GM12878 (cell line): ENCODE measurements around the gene MBD3L2. TPM values are rescaled to one million over a fixed set of nuclear protein-coding genes. Genes with fewer than 3 reads are reported as not detected.
A peak's percentile ranks its signal among the peaks of the same experiment; 100 is the strongest.

Source experiments
- ATAC-seq: fragments of 200-7000 bp; cut with Tn5 transposase; 3 replicates; pipeline ENCODE4 v1.9.1; 2020; ENCODE audit warnings: mild to moderate bottlenecking, moderate library complexity
- BruUV-seq: library from RNA; stranded (reverse); fragments of 400-500 nt; replicated peaks from 2 replicates; lab custom pipeline; 2021; lab: Mats Ljungman, UMichigan
- CTCF ChIA-PET: fragments of 300-600 bp; sonication (Branson Sonifier 250); formaldehyde crosslinking; extraction: SDS; loops from one replicate; lab custom pipeline; 2021; ENCODE audit warnings: inconsistent platforms; lab: Yijun Ruan, JAX
- POLR2A ChIA-PET: fragments of 350-600 bp; formaldehyde crosslinking; extraction: SDS; loops from one replicate; lab custom pipeline; 2021; ENCODE audit warnings: inconsistent platforms; lab: Charles Lee
- RAD21 ChIA-PET: fragments of 300-600 bp; sonication (Branson Sonifier 250); formaldehyde crosslinking; loops from one replicate; lab custom pipeline; 2023; ENCODE audit warnings: antibody characterized with exemption; ENCODE audit not compliant: unreplicated experiment; lab: Charles Lee
- SMC1A ChIA-PET: fragments of 300-600 bp; sonication (Branson Sonifier 250); formaldehyde crosslinking; loops from one replicate; lab custom pipeline; 2023; ENCODE audit not compliant: unreplicated experiment, uncharacterized antibody; lab: Charles Lee
- DNase-seq: peaks from one replicate; pipeline ENCODE4 v3.0.0-alpha.2; 2011; ENCODE audit warnings: low read depth, low spot score
- FAIRE-seq: peaks from 3 replicates; lab custom pipeline; 2011; peaks lifted over from hg19 to GRCh38; lab: Jason Lieb, UNC
- H2AFZ ChIP-seq: 2 replicates; pipeline ENCODE4 v1.6.0; 2011; ENCODE audit warnings: low read depth, low read length, control low read depth; ENCODE audit not compliant: control insufficient read depth
- H3K27ac ChIP-seq: 2 replicates; pipeline ENCODE4 v1.5.1; 2011; ENCODE audit warnings: control low read depth; ENCODE audit not compliant: control insufficient read depth, insufficient read depth
- H3K27me3 ChIP-seq, 2 experiments: replicated peaks in 1 of 2; 2 replicates each; pipeline versions ENCODE4 v1.6.0 to v1.6.1; 2011; ENCODE audit warnings: low read length in 1 of 2; ENCODE audit not compliant: control insufficient read depth in 2 of 2, insufficient read depth in 2 of 2
- H3K36me3 ChIP-seq, 2 experiments: 2 replicates each; pipeline ENCODE4 v1.5.1; 2011; ENCODE audit warnings: low read length in 1 of 2; ENCODE audit not compliant: control insufficient read depth in 2 of 2, insufficient read depth in 2 of 2
- H3K4me1 ChIP-seq: 2 replicates; pipeline ENCODE4 v1.6.1; 2011; ENCODE audit warnings: mild to moderate bottlenecking, low read length, moderate library complexity, mixed read lengths; ENCODE audit not compliant: control insufficient read depth, insufficient read depth
- H3K4me2 ChIP-seq: 2 replicates; pipeline ENCODE4 v1.6.0; 2011; ENCODE audit warnings: control low read depth; ENCODE audit not compliant: control insufficient read depth, insufficient read depth
- H3K4me3 ChIP-seq: fragments of 200-600 bp; sonication (generic); 2 replicates; pipeline ENCODE4 v1.5.1; 2016
- H3K79me2 ChIP-seq: 2 replicates; pipeline ENCODE4 v1.6.0; 2011; ENCODE audit warnings: low read length; ENCODE audit not compliant: control insufficient read depth, insufficient read depth
- H3K9ac ChIP-seq: 2 replicates; pipeline ENCODE4 v1.8.0; 2011; ENCODE audit warnings: low read length, control low read depth, mixed read lengths; ENCODE audit not compliant: control insufficient read depth, insufficient read depth
- H3K9me3 ChIP-seq: replicated peaks from 3 replicates; pipeline ENCODE4 v1.5.1; 2011; ENCODE audit warnings: mild to moderate bottlenecking, low read length; ENCODE audit not compliant: control insufficient read depth, insufficient read depth
- H4K20me1 ChIP-seq: 2 replicates; pipeline ENCODE4 v1.6.0; 2011; ENCODE audit not compliant: control insufficient read depth, insufficient read depth
- CHD1 ChIP-seq: IDR thresholded peaks from 2 replicates; pipeline ENCODE4 v1.6.1; 2012; ENCODE audit warnings: low read depth, low read length, improper control_type of control experiment
- E4F1 ChIP-seq: fragments of 450-650 bp; IDR thresholded peaks from 2 replicates; pipeline ENCODE4 v1.6.1; 2018; ENCODE audit warnings: borderline replicate concordance, mild to moderate bottlenecking; ENCODE audit not compliant: partially characterized antibody
- EGR1 ChIP-seq, 2 experiments: IDR thresholded peaks; 1 replicate in 1 of 2; 2 replicates in 1 of 2; pipeline ENCODE4 v1.6.1; 2011 to 2012; ENCODE audit warnings: low read depth in 2 of 2, low read length in 2 of 2, borderline replicate concordance in 1 of 2, mild to moderate bottlenecking in 1 of 2, moderate library complexity in 1 of 2
- ETV6 ChIP-seq, 2 experiments: fragments of 450-650 bp in 1 of 2; IDR thresholded peaks in 1 of 2; conservative IDR thresholded peaks in 1 of 2; 2 replicates each; pipeline ENCODE4 v1.6.1; 2014; ENCODE audit warnings: antibody characterized with exemption in 1 of 2, borderline replicate concordance in 1 of 2, low read depth in 1 of 2, mild to moderate bottlenecking in 1 of 2, moderate library complexity in 1 of 2
- GATAD2B ChIP-seq: fragments of 450-650 bp; conservative IDR thresholded peaks from 2 replicates; pipeline ENCODE4 v1.6.1; 2017; ENCODE audit warnings: low read depth, mild to moderate bottlenecking, moderate library complexity
- NFYB ChIP-seq: IDR thresholded peaks from 2 replicates; pipeline ENCODE4 v1.6.1; 2011; ENCODE audit warnings: low read depth, mild to moderate bottlenecking, low read length, improper control_type of control experiment, moderate library complexity; ENCODE audit not compliant: insufficient read depth
- POU2F2 ChIP-seq: IDR thresholded peaks from 3 replicates; pipeline ENCODE4 v1.6.1; 2011; ENCODE audit warnings: low read depth, mild to moderate bottlenecking, low read length, borderline replicate concordance
- RCOR1 ChIP-seq: conservative IDR thresholded peaks from 2 replicates; pipeline ENCODE4 v1.6.1; 2012; ENCODE audit warnings: low read depth, low read length, improper control_type of control experiment
- WGBS: methylation state at CpG from one replicate; pipeline ENCODE4 v1.1.6; 2016; ENCODE audit warnings: low lambda C conversion rate; ENCODE audit not compliant: insufficient replicate concordance, insufficient coverage; ENCODE audit errors: missing lambda C conversion rate; 5-methylcytosine and 5-hydroxymethylcytosine counted together
- in situ Hi-C: fragments of 300-500 bp; cut with MboI; formaldehyde crosslinking; loops from 9 replicates; pipeline ENCODE4 v1.14.3; 2018; ENCODE audit warnings: mixed read lengths
- intact Hi-C: fragments of 100-400 bp; cut with micrococcal nuclease; formaldehyde crosslinking; loops from one replicate; pipeline ENCODE4 v1.14.2; 2022; ENCODE audit not compliant: unreplicated experiment
- polyA plus RNA-seq, 11 experiments: library from polyadenylated mRNA; depleted of rRNA in 4 of 11; unstranded in 6 of 11; stranded (reverse) in 5 of 11; fragments of >200 nt; fragmentation: Nextera tagmentation in 4 of 11; fragmentation: Illumina TruSeq in 1 of 11; extraction: Ambion mirVana in 4 of 11; extraction: Trizol in 1 of 11; gene quantifications; 1 replicate in 1 of 11; 2 replicates in 10 of 11; pipeline versions ENCODE4 v1.2.1 to v1.2.3, GENCODE V29; 2011 to 2016; ENCODE audit warnings: inconsistent platforms in 2 of 11, missing spikeins in 2 of 11, low read depth in 1 of 11
- total RNA-seq, 4 experiments: library from RNA; depleted of rRNA in 3 of 4; stranded (reverse); fragments of >200 nt in 3 of 4; fragmentation: Illumina TruSeq in 1 of 4; extraction: Trizol in 1 of 4; gene quantifications; 2 replicates each; pipeline versions ENCODE4 v1.2.1 to v1.2.3, GENCODE V29; 2013 to 2021
- TF ChIP-seq, protein P1 (sequence below): fragments of 450-650 bp; IDR thresholded peaks from 2 replicates; pipeline ENCODE4 v1.6.1; 2014; ENCODE audit warnings: mild to moderate bottlenecking
- TF ChIP-seq, protein P2 (sequence below): fragments of 450-650 bp; IDR thresholded peaks from 2 replicates; pipeline ENCODE4 v1.6.1; 2016; ENCODE audit warnings: mild to moderate bottlenecking, moderate library complexity, borderline replicate concordance

Gene MBD3L2
- total and polyA plus RNA-seq, 10 of the 15 experiments (the other 5 are each of a cell fraction or from before 2014, with no cell fraction given) = not detected

DNA sequence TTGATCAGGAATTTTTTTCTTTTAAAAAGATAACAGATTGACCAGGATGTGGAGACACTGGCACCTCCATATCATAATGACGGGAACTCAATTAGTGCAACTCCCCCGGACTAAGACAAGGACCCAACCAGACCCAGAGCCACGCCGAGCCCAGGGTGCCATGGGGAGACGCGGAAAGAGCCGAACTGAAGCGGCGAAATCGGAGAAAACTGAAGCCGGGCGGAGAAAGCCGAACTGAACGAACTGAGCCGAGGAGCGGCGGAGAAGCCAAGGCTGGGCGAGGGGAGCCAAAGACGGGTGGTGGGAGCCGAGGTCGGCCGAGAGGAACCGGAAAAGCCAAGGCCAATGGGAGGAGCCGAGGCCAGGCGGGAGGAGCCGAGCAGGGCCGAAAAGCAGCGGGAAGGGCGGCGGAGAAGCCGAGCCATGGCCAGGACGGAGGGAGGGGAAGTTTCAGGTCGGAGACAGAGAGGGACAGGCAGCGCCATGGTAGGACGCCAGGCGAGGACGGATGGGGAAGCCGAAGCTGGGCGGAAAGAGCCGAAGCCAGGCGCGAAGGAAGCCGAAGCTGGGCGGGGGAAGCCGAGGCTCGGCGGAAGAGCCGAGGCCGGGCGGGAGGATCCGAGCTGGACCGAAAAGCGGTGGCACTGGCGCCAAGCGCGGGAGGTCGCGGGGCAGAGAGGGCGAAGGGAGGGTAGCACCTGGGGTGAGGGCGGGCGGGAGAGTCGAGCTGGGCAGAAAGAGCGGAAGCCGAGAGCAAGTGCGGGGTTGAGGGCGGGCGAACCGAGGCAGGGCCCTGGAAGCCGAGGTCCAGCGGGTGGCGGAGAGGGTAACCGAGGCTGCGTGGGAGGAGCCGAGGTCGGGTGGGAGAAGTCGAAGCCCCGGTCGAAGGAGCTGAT is 49.8 kb downstream of the MBD3L2 start:
- ATAC-seq (peak; percentile 95), FAIRE-seq (peak; percentile 78), DNase-seq (peak; percentile 84)
- Histone ChIP-seq H3K4me2 (peak overlapping the region; percentile 81), H3K79me2 (no peaks in the 10 kb centered on the region), H3K9ac (peak overlapping the region; percentile 82), H3K9me3 (peaks cover 4% of the 10 kb centered on the region; the same call in 2 of the 3 replicates), H3K4me3 (peak overlapping the region; percentile 76), H2AFZ (peak overlapping the region; percentile 85), H4K20me1 (no peaks in the 10 kb centered on the region), H3K27me3 (no peaks in the 10 kb centered on the region), H3K27ac (peak overlapping the region; percentile 75), H3K4me1 (peaks cover 4% of the 10 kb centered on the region; the same call in 1 of the 2 replicates), H3K36me3 (no peaks in the 10 kb centered on the region)
- in situ Hi-C loops (no loop called here), intact Hi-C loops (loop anchor here (2.0 kb wide), 1 partner anchor 152 kb away; no protein-coding TSS in a partner anchor)
- CTCF ChIA-PET = interaction anchor here (0.7 to 5.7 kb wide), 17 partner anchors 14 to 971 kb away, joined by 3 to 62 read pairs (median 4); partner anchors contain the start of genes ARHGEF18, TRAPPC5 and ZNF557
- no TSS peak for BruUV-seq
- POLR2A ChIA-PET = interaction anchor here (0.6 to 2.0 kb wide), 17 partner anchors 15 to 923 kb away, joined by 3 to 14 read pairs (median 4); partner anchors contain the start of genes ARHGEF18, SNAPC2 and ZNF557
- 1% methylated on average over 72 of the region's 78 CpGs for WGBS
- RAD21 ChIA-PET = interaction anchor here (0.6 to 2.3 kb wide), 33 partner anchors 29 to 831 kb away, joined by 3 to 21 read pairs (median 4); partner anchors contain the start of genes ARHGEF18, PET100, TRAPPC5 and XAB2
- SMC1A ChIA-PET = interaction anchor here (0.6 to 1.8 kb wide), 23 partner anchors 28 to 469 kb away, joined by 3 to 9 read pairs (median 3); no protein-coding TSS in a partner anchor
- TF ChIP-seq GATAD2B (peak; percentile 51; the same call in 1 of the 2 replicates), EGR1 (IDR thresholded peaks at IDR 0.05; ENCODE audit: borderline replicate concordance in 1 of 2, low read depth in 2 of 2, low read length in 2 of 2) (peak in 1 of 2 experiments; percentile 83; a peak in 2 of 3 replicates), RCOR1 (no peak), POU2F2 (peak; percentile 17; the same call in 1 of the 3 replicates), CHD1 (0 out of 2 replicates have a peak, but pooled peaks have one; percentile 40), E4F1 (peak; percentile 12), NFYB (no peak), ETV6 (conservative IDR thresholded peaks at IDR 0.05 in 1 of 2, IDR thresholded peaks at IDR 0.05 in 1 of 2; ENCODE audit: borderline replicate concordance in 1 of 2, low read depth in 1 of 2) (no peak)
- TF ChIP-seq, protein P1, sequence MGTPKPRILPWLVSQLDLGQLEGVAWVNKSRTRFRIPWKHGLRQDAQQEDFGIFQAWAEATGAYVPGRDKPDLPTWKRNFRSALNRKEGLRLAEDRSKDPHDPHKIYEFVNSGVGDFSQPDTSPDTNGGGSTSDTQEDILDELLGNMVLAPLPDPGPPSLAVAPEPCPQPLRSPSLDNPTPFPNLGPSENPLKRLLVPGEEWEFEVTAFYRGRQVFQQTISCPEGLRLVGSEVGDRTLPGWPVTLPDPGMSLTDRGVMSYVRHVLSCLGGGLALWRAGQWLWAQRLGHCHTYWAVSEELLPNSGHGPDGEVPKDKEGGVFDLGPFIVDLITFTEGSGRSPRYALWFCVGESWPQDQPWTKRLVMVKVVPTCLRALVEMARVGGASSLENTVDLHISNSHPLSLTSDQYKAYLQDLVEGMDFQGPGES = no peak
- TF ChIP-seq, protein P2, sequence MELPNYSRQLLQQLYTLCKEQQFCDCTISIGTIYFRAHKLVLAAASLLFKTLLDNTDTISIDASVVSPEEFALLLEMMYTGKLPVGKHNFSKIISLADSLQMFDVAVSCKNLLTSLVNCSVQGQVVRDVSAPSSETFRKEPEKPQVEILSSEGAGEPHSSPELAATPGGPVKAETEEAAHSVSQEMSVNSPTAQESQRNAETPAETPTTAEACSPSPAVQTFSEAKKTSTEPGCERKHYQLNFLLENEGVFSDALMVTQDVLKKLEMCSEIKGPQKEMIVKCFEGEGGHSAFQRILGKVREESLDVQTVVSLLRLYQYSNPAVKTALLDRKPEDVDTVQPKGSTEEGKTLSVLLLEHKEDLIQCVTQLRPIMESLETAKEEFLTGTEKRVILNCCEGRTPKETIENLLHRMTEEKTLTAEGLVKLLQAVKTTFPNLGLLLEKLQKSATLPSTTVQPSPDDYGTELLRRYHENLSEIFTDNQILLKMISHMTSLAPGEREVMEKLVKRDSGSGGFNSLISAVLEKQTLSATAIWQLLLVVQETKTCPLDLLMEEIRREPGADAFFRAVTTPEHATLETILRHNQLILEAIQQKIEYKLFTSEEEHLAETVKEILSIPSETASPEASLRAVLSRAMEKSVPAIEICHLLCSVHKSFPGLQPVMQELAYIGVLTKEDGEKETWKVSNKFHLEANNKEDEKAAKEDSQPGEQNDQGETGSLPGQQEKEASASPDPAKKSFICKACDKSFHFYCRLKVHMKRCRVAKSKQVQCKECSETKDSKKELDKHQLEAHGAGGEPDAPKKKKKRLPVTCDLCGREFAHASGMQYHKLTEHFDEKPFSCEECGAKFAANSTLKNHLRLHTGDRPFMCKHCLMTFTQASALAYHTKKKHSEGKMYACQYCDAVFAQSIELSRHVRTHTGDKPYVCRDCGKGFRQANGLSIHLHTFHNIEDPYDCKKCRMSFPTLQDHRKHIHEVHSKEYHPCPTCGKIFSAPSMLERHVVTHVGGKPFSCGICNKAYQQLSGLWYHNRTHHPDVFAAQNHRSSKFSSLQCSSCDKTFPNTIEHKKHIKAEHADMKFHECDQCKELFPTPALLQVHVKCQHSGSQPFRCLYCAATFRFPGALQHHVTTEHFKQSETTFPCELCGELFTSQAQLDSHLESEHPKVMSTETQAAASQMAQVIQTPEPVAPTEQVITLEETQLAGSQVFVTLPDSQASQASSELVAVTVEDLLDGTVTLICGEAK = peak; percentile 14; the same call in 1 of the 2 replicates
